Kasumi-1 (cell line): ENCODE results near the gene PAX8.

Experiments
- DNase-seq, 2 experiments: peaks; one replicate each; lab custom pipeline; 2025; lab: John Stamatoyannopoulos, UW

The PAX8 gene

GRCh38 chr2:113182471-113183260, 96.1 kb downstream of the PAX8 start:
- DNase-seq: no peak

- peak; percentile 68 to 69 for DNase-seq
Measured at GRCh38 chr2:113181258-113182051, 97.3 kb downstream of the PAX8 start.

GRCh38 chr2:113180131-113180946, 98.4 kb downstream of the PAX8 start:
- no peak for DNase-seq

GRCh38 chr2:113179446-113180045, 99.2 kb downstream of the PAX8 start:
- DNase-seq: no peak

- DNase-seq: no peak
Measured at GRCh38 chr2:113178891-113179290, 99.8 kb downstream of the PAX8 start.

GRCh38 chr2:113178069-113178746, 100.5 kb downstream of the PAX8 start:
- DNase-seq: no peak

GRCh38 chr2:113176696-113177355, 101.9 kb downstream of the PAX8 start:
- no peak for DNase-seq

- DNase-seq: no peak
Measured at GRCh38 chr2:113175736-113176695, 102.7 kb downstream of the PAX8 start.

GRCh38 chr2:113175042-113175628, 103.6 kb downstream of the PAX8 start:
- DNase-seq: peak in 1 of 2 experiments; percentile 47

- no peak for DNase-seq
Measured at GRCh38 chr2:113174376-113174750, 104.4 kb downstream of the PAX8 start.

GRCh38 chr2:113173542-113174375, 105.0 kb downstream of the PAX8 start, which contains the start of gene PSD4:
Gene PSD4 (plus strand): TSS chr2:113173971. CDS start chr2:113182457, 8,486 bp downstream.
- DNase-seq: peak; percentile 96 to 97

GRCh38 chr2:113172721-113173541, 105.8 kb downstream of the PAX8 start:
- DNase-seq: no peak

GRCh38 chr2:113171334-113172075, 107.2 kb downstream of the PAX8 start:
- DNase-seq: no peak

- DNase-seq: no peak
Measured at GRCh38 chr2:113169586-113169985, 109.1 kb downstream of the PAX8 start.

GRCh38 chr2:113169002-113169530, 109.7 kb downstream of the PAX8 start:
- DNase-seq: no peak

- no peak for DNase-seq
Measured at GRCh38 chr2:113167962-113168340, 110.8 kb downstream of the PAX8 start.
